Endometrial microvascular endothelial cells (primary cell): Measurements from ENCODE around the gene ZNF774. TPM values are rescaled to one million over a fixed set of nuclear protein-coding genes. Genes with fewer than 3 reads are reported as not detected.
"Not testable (repeated sequence)": the region's sequence is repeated elsewhere in the genome, so short reads cannot be mapped to it uniquely, and the experiment has no call there.

Experiments
- in situ Hi-C: cut with HindIII; loops from 2 replicates; pipeline ENCODE4 v1.10.0; 2017; ENCODE audit warnings: low sequenced_read_pairs, low pct_unique_long_range_greater_than_20kb; ENCODE audit errors: inconsistent ontology term
- total RNA-seq: library from RNA; depleted of rRNA; stranded (reverse); fragments of >200 nt; gene quantifications from one replicate; pipeline ENCODE4 v1.2.3, GENCODE V29; 2015; ENCODE audit errors: inconsistent ontology term

Gene ZNF774
- 0.56 TPM for total RNA-seq

DNA sequence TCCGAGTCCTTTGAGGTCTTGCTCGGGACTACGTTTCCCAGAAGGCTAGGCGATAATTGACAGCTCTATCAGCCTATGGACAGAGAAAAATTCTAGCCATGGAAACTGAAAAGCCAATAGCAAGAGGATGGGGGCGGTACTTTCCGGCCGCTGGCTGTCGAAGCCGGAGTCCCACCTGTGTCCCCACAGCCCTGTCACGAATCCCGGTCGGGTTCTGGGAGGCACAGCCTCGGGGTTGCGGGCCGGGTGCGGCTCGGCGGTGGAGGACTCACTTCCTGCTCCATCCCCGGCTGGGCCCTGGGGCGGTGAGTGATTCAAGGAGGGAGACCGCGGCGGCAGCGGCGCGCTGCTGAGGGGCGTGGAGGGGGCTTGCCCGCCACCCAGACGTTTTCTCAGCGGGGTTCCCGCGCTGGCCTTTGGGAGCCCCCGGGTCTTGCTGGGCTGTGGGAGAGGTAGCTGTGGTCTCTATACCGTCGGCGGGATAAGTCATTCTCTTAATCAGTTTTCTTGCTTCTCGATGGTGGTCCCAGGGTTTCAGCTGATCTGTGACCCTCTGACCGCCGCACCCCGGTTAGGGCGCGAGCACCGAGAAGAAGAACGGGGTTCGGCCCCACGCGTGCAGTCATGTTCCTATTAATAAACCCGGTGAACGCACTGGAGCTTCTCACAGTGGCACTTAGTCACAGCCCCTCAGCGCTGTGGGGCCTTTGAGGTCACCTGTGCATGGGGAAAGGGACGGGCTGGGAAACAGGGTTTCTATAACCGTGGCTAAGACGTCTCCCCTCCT lies at the start of gene ZNF774:
Gene ZNF774, plus strand, starts transcription at position 178 of the 787 bp plus-strand sequence. CDS start 2,377 bp downstream, outside the sequence.
- in situ Hi-C loops, result loop anchor here (25.0 kb wide), 1 partner anchor 135 kb away; no protein-coding TSS in a partner anchor

DNA sequence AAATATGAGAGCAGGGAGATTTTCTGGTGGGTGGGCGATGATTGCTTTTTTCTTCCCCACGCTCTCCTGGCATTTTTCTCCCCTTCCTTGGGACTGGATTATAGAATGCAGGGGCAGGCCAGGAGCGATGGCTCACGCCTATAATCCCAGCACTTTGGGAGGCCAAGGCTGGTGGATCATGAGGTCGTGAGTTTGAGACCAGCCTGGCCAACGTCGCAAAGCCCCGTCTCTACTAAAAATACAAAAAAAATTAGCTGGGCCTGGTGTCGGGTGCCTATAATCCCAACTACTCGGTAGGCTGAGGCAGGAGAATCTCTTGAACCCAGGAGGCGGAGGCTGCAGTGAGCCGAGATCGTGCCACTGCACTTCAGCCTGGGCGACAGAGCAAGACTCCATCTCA lies 46.7 kb upstream of the ZNF774 start:
- in situ Hi-C loops, result not testable (repeated sequence)

DNA sequence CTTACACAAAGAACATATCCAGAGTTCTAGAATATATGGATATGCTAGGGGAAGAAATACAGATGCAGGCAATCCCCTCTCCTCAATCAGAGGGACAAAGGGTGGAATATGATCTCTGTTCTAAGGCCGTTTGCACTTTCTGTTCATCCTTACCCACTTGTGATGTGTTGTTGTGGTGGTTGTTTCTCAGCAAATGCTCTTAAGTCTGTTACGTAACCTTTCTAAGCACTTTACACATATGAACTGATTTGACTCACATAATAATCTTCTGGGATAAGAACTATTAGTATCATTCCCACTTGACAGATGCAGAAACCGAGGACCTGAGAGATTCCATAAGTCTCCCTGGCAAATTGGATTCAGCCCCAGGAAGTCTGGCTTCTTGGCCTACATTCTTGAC lies 46.2 kb upstream of the ZNF774 start:
- in situ Hi-C loops, result no loop called here

DNA sequence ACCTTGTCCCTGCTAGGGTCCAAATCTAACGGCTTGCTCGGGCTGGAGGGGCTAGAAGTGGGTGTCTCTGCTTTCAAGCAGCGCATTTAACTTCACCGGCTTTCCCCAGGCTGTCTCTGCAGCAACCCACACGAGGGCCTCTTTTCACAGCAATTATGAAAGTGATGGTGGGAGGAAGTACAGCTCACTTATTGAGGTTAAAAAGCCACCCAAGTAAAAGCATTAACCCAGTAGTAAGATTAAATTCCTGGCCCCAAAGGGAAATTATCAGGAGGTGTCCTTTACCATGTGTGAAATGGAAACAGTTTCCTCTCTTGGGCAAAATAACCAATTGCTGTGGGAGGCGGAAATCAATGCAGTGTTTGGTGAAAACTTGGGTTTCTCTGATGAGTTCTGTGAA lies 45.5 kb upstream of the ZNF774 start:
- in situ Hi-C loops, result no loop called here

DNA sequence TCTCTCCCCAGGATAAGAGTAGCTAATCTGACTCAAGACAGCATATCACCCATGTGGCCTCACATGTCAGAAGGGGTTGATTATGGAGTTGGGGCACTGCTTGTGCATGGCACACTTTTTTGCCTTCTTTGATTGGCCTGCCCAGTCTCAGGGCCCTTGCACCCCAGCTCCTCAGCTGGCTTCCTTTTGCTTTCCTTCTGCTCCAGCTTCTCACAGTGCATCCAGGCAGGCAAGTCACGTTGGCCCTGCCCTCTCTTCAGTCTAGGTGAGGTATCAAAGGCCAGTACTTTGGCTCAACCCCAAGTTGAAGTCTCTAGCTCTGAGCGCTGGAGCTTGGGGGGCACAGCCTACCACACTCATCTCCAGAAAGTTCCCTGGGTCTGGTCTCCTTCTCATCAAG lies 44.4 kb upstream of the ZNF774 start:
- in situ Hi-C loops, result no loop called here

DNA sequence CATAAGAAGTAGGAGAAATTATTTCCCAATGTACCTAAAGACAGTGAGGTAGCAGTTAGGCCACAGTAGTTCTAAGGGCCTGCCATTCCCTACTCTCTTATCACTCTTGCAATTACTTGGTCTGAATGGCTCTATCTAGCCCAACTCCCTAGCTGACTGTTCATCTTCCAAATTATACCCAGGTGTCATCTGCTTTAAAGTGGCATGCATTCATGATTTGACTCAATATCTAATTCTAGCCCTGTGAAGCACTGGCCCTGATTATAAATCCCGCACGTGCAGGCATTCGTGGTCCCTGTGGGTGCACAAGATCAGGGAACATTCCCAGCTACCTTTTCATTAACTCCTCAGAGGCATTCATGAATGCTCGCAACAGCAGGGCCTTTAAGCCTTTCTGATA lies 43.1 kb upstream of the ZNF774 start:
- in situ Hi-C loops, result no loop called here

DNA sequence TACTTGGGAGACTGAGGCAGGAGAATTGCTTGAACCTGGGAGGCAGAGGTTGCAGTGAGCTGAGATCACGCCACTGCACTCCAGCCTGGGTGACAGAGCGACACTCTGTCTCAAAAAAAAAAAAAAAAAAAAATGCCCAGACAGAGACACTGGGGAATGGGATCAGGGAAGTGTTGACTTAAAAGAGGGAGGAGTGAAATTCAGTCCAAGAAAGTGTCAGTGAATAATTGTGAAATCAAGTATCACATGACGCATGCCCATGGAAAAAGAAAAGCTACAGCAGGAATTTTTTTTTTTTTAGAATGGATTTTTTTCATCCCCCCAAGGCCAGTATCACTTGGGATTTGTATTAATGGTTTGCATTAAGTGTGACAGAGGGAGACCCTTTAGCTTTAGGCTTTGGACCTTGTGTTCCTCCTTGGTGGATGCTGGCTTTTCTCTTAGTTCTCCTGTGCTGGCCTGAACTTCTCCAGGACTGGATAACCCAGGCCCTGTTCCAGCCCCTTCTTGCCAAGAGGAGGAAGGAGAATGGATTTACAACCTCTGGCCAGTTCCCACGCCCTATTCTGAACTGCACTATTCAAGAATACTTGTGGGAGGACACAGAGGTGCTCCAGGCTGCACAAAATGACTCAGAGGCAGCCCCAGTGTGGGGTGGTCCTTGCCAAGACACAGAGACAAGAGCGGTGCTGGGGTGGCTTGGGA lies 36.7 kb upstream of the ZNF774 start:
- in situ Hi-C loops, result no loop called here

DNA sequence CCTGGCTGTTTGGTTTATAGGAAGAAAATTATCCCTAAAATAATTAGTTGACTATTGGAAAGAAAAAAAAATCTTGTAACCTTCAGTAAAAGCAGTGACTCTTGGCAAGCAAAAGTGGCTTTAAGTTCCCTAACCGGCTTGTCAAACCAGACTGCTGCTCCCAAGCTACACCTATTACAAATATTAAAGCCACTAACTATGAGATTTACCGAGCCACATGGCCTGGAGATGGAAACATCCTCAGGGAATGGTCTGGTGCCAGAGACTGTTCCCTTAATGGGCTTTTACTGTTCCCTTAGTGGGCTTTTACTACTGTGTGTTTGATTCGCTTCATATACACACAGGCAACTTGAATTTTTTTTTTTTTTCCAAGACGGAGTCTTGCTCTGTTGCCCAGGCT lies 35.9 kb upstream of the ZNF774 start:
- in situ Hi-C loops, result no loop called here

DNA sequence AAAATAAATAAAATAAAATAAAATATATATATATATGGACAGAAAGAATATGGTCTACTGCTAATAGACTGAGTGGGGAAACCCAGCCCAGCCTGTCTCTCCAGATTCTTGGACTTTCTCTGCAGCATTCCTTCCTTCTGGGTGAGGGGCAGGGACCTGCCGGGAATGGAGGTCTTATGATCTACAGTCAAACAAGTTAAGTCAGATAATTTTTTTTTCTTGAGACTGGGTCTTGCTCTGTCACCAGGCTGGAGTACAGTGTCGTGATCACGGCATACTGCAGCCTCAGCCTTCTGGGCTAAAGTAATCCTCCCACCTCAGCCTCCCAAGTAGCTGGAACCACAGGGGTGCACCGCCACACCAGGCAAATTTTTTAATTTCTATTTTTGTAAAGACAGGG lies 33.5 kb upstream of the ZNF774 start:
- in situ Hi-C loops, result no loop called here

DNA sequence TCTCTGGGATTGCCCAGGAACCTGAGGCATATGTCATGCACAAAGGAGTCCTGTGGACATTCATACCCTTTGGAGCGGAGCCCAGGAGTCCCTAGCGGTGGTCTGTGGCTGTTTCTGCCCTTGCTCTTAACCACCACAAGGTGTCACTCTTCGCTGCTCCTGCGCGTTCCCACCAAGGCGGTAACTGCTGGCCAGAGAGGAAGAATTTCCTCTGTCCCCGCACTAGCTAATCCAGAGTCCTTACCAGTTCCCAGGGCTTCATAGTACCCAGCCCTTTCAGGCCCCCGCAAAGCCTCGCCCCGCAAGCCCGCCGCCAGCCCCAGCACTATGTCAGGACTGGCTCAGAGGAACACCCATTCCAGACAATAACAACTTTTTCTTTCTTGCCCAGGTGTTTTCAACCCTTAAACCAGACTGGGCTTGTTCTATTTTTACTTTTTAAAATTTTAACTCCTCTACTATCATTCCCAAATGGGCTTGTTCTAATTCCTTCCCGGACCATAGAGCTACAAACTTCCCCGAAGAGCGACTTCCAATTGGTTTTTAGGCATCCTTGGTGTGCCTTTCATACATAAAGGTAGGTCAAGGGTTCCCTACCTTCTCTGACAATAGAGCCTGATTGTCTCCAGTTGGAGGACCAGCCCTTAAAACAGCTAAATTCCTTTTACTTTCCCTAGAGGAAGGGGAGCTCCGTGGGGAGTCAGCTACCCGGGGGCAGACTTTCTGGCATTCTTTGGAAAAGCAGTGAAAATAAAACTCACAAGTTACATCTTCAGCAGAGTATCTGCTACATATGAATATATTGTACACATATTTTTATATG lies 31.8 kb upstream of the ZNF774 start:
- in situ Hi-C loops, result no loop called here

DNA sequence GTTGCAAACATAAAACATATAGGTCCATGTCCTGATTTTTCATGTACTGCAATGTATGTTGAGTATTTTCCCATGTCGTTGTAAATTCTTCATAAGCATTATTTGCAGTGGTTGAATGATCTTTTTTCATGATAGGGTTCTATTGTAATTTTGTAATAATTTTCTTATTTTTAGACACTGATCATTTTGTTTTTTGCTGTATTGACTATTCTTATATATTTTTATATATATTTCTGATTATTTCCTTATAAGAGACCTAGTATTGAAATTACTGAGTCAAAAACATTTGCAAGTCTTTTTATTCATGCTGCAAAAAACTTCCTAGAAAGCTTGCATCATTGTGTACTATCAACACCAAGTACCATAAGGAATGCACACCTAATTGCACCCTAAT lies 31.2 kb upstream of the ZNF774 start:
- in situ Hi-C loops, result no loop called here

DNA sequence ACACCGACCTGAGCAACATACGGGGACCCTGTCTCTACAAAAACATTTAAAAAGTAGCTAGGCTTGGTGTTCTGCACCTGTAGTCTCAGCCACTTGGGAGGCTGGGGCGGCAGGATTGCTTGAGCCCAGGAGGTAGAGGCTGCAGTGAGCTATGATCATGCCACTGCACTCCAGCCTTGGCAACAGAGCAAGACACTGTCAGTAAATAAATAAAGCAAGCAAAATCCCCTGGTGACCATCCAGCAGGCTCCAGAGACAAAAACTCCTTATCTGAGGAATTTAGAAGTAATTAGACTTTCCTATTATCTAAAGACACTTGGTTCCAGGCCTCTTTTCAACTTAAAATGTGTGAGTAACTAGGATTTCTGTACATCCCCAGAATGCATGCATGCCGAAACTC lies 29.5 kb upstream of the ZNF774 start:
- in situ Hi-C loops, result no loop called here

DNA sequence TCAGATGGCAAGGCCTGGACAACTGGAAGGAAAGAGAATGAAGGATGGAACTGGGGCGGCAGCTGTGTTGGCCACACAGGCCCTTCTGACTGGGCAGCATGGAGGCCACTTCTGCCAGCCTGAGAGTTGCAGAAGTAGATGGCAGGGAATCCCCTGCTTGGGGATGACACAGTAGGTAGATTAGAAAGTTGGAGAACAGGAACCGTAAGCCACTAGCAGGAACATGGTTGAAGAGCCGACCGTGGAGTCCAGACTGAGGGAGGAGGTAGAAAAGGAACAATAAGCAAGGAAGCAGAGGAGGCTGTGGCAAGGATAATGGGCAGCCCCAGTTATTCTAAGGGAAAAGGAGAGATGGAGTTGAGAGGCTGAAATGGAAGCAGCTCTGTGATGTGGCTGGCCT lies 26.4 kb upstream of the ZNF774 start:
- in situ Hi-C loops, result no loop called here

DNA sequence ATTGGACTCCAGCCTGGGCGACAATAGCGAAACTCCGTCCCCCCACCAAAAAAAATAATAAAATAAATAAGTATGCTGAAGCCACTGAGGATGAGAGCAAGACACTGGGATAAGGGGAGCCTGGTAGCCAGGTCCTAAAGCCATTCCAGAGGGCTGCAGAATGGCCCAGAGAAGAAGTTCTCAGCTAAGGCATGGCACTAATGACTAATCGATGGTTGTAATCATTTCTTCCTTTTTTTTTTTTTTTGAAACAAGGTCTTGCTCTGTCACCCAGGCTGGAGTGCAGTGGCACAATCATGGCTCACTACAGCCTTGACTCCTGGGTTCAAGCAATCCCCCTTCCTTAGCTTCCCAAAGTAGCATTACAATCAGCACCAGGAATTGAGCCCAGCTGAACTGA lies 25.6 kb upstream of the ZNF774 start:
- in situ Hi-C loops, result no loop called here

DNA sequence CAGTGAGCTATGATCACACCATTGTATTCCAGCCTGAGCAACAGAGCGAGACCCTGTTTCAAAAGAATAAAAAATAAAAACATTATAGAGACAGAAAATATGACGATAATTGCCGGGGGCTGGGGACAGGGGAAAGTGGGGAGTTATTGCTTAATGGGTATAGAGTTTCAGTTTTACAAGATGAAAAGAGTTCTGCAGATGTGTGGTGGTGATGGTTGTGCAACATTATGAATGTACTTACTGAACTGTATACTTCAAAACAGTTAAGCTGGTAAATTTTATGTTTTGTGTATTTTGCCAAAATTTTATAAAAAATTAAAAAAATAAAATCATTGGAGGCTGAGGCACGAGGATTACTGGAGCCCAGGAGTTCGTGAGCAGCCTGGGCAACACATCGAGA lies 24.8 kb upstream of the ZNF774 start:
- in situ Hi-C loops, result no loop called here

DNA sequence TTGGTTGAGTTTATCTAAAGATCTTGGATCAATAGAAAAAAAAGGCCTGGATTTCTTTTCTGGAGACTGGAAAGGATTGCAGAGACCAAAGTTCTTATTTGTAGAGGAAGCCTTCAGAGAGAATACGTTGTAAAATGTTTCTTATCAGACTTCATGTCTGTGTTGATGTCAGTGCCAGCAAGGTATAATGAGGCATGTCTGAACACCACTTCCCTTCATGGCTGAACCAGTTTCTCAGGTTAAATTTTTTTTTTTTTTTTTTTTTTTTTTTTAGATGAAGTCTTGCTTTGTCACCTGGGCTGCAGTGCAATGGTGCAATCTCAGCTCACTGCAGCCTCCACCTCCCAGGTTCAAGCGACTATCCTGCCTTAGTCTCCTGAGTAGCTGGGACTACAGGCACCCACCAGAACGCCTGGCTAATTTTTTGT lies 17.8 kb upstream of the ZNF774 start:
- in situ Hi-C loops, result no loop called here

DNA sequence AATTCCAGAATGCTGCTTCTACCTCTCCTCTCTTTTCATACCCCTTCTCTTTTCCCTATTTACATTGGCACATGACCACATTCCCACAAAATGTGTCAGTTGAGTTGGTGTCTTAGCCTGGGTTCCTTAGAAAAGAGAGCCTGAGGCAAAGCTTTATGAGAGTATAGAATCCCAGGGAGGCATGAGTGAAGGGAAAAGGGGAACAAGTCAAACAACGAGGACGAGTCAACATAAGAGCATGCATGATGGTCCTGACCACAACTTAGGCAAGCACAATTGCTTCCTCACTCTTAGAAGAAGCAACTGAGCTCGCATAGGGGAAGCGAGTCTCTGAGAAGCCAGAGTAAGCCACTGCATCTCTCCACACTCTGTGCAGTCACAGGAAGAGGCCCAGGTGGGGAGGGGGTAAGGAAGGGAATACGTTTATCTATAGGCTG lies 15.4 kb upstream of the ZNF774 start:
- in situ Hi-C loops, result no loop called here

DNA sequence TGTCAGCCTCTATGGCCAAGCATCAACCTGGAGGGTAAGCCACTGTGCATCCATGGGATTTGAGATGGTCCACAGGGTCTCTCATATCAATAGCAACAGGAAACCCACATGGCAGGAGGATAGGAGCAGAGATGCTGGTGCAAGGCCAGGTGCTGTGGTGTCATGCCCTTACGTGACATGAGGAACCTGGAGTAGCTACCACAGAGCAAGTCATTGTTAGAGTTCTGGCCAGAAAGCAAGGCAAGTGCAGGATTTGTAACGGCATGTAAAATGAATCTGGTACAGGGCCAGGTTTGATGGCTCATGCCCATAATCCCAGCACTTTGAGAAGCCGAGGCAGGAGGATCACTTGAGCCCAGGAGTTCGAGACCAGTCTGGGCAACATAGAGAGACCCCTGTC lies 14.8 kb upstream of the ZNF774 start:
- in situ Hi-C loops, result no loop called here

DNA sequence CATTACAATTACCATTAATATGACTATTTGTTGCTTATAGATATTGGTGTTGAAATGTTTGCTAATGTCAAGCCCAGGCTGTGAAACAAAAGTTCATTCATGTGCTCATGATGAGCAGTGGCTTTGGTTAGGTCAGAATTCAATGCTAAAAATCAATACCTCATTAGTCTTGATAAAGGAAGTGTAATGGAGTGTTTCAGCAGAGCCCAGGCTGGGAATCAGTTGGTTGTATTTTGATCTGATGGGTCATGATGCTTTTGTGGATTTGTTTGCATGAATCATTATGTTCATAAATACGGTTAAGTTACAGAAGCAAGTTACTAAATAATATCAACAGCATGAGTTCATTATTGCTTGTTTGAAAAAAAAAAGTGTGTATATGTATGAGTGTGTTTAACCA lies 13.6 kb upstream of the ZNF774 start:
- in situ Hi-C loops, result no loop called here

DNA sequence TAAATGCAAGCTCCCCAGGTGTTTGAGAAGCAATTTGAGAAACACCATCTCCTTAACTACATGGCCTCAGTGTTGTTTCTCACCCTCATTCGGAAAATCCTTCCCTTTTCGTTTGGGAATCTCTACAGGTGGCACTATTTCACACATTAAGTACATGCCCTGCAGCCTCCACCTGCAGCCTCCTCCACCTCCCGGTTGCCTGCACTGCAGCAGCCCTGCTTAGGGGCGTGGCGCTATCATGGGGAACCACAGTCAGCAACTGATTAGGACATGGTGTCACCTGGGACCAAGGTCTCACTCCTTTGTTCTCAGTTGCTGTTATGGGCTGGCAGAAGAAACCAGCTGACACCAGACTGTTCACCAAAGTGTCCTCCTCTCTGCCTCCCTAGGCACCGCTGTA lies 11.7 kb upstream of the ZNF774 start:
- in situ Hi-C loops, result no loop called here
